ENCODE results near the gene AK3. TPM values are rescaled to one million over a fixed set of nuclear protein-coding genes. Genes with fewer than 3 reads are reported as not detected.

Gene AK3
- polyA plus RNA-seq, 1 donor: 42.1 TPM

GRCh38 chr9:4706021-4706420, 35.0 kb downstream of the AK3 start:
- DNase-seq (ENCODE audit: low read depth): no peak

DNA sequence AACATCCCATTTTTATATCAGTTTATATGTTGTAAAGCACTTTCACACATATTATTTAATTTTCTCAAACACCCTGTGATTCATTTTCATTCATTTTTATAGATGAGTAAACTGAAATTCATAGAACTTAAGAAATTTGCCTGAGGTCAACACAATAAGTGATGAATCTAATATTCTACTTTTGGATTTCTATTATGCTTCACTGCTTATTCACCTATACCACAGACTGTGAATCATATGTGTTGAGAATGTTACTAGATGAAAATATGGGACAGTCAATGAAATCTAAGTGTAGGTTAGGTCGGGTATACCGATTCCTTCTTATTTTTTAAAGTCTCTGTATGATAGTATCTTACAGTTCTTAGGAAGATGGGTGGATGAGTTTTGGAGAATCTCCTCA, 36.9 kb downstream of the AK3 start:
- DNase-seq (ENCODE audit: low read depth): no peak

DNA sequence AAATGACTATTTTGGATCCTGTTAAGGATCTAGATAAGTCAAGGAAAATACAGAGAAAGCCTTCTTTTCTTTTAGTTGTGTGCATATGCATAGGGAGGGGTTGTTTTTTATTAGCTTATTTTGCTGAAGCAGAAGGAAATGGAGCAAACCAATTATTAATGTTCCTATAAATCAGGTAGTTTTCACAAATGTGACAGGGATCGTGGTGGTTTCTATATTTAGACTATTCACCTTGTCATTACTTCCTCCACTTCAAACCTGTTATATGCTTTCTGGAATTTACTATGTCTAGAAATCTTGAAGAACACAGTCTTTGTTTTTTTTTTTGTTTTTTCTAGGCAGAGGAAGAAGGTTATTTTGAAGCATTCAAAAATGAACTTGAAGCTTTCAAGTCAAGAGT, 39.5 kb downstream of the AK3 start:
- no peak for DNase-seq (ENCODE audit: low read depth)

DNA sequence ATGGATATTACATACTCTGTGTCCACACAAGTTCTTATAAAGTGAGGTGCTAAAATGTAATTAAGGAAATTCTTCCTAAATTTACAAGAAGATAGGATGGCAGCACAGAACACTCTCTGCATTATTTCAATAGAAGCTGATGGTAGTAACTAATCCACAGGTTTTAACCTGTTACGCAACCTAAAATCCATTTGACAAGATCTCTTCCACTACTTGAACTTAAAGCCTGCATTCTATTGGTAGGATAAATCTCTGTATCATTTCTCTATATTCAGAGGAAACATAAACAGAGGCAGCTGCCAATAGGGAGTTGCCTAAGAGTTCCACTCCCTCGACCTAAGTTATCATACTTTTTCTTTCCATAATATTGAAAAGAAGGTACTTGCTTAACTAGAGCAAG, 40.1 kb downstream of the AK3 start:
- DNase-seq (ENCODE audit: low read depth): no peak

GRCh38 chr9:4700091-4700490, 40.9 kb downstream of the AK3 start:
- no peak for DNase-seq (ENCODE audit: low read depth)

DNA sequence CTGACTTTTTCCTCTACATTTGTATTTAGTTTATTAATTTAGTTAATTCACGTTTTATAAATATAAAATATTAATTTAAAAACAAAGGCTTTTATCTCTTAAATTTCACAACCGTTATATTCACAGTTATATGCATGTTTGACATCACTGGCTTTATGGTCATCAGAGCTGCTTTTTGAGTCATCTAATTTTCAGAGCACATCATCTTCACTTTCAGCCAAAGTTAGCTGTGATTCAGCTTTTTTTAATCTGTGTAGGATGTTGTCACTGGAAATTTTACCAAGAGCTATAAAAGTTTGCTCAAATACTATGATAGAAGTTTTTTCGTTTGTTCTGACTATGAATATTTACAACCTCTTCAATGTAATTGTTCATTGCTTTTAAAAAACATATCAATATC, 49.2 kb downstream of the AK3 start:
- DNase-seq (ENCODE audit: low read depth): no peak

DNA sequence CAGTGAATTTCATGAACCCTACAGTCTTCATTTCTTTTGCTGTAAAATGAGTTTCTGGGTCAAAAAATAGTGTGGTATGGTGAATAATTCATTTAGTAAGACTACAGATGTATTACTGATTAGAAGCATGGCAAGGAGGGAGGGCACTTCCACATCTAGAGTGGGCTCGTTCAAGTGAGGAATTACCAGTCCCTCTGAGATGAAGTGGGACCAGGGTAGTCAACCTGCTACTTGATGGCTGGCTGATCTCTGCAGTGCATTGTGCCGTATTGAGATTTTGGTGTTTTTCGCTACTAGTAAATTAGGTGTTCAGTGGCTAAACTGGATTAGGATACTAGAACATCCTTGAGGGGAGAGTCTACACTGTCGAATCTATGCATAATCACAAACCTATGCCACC, 50.9 kb downstream of the AK3 start:
- DNase-seq (ENCODE audit: low read depth): no peak

DNA sequence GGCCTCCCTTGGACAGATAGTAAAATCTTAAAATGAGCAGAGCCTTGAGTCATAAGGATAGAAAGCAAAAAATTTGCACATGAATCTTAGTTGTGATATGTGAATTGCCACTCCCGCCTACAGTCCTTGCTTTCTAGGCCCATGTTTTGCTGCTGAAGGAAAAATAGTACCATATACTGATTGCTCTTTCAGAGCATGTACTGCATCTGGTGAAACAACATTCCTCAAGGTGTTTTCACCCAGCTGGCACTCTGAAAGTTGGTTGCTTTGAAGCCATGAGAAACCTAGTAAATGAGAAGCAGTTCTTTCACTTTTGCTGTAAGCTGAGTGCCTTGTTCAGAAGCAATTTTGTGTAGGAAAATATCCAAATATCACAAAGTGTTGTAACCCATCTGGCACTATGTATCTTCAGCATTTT, 51.3 kb downstream of the AK3 start:
- DNase-seq (ENCODE audit: low read depth): no peak

- DNase-seq (ENCODE audit: low read depth): no peak
Observed at GRCh38 chr9:4689021-4689420, 52.0 kb downstream of the AK3 start.

DNA sequence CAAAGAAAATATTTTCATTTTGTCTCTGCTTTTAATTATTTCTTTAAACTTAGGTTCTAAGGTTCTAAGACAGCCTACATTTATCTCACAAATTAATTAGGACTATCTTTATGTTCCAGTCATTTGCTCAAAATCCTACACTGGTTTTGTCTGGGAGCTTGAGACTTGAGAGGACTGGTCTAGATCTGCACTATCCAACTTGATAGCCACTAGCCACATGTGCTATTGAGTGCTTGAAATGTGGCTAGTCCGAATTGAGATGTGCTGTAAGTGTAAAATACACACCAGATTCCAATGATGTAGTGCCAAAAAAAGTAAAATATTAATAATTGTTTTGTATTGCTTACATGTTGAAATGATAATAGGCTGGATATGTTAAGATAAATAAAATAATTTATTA, 54.4 kb downstream of the AK3 start:
- DNase-seq (ENCODE audit: low read depth): no peak

DNA sequence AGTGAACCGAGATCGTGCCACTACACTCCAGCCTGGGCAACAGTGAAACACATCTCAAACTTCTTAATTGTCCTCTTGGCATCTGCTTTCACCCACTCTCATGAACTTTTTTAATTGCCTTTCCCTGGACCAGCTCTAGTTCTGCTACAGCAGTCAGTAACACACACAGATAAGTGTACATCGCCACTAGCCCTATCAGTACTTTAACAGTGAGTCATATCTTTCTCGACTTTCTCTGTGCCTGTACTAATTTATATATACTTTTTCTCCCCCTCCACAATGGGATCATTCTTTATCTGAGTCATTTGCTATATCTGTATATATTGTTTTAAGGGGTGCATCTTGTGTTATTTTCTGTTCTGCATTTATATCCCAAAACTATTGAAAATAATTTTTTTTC, 54.9 kb downstream of the AK3 start:
- DNase-seq (ENCODE audit: low read depth): no peak

- no peak for DNase-seq (ENCODE audit: low read depth)
Observed at GRCh38 chr9:4684820-4685219, 56.2 kb downstream of the AK3 start.

GRCh38 chr9:4680750-4681149, 60.3 kb downstream of the AK3 start:
- DNase-seq (ENCODE audit: low read depth): no peak

GRCh38 chr9:4680173-4680525, 60.9 kb downstream of the AK3 start:
- no peak for DNase-seq (ENCODE audit: low read depth)

DNA sequence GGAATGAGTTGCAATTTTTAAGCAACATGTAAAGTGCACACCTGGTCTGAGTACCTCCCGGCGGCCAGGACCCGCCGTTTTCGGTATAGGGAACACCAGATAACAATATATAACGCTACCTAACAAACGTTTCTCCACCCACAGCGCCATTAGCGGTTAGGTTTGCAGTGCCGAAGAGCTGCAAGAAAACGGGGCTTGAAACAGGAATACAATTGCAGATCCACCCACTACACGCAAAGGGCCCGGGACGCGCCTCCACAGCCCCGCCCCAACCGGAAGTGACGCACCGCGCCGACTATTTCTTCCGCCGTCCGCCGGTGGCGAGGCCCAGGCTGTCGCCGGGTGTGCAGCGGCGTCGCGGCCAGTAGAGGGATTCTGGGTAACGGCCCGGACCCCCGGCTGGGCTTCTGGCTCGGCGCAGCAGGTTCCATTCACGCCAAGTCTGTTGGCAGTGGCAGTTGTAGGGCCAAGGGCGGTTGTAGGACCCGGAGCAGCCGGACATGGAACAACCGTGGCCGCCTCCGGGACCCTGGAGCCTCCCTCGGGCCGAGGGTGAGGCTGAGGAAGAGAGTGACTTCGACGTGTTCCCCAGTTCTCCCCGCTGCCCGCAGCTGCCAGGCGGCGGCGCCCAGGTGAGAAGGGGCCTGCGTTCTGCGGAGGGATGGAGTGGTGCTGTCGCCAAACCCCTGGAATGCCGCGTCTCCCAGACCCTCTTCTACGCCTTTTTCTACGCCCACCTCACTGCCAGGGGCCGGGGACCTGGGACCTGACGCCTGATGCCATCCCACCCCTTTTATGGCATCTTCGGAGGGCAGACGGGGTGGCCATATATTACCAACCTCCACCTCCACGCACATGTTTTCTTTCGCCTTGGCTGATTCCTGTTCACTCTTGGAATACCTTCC, 61.5 kb downstream of the AK3 start, which contains the start of gene CDC37L1:
Gene CDC37L1, plus strand, starts transcription at position 302 of the 905 bp plus-strand sequence. Its CDS starts 199 bp downstream, at position 501.
- peak; percentile 85 for DNase-seq (ENCODE audit: low read depth)

DNA sequence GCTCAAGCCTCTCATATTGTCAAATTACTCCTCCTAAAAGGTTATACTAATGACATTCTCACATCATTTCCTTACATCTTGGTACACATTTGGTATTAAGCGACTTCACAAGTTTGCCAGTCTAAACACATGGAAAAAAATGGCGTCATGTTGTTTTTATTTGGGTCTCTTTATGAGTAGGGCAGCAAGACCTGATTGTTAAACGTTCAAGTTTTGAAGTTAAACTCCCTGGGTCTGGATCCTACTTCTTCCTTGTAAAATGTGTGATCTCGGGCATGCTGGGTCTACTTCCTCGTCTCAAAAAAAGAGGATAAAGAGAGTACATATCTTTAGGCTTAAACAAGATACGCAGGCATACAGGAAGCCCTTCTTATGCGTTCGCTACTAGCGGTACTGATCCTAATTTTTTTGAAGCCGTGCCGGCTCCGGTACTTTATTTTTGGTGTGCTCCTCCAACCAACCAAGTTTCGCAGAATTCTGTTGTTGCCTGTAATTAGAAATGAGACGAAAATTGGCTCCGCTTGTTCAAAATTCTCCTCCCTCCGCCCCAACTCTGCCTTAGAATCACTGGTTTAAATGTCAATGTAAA, 62.2 kb downstream of the AK3 start:
- no peak for DNase-seq (ENCODE audit: low read depth)

DNA sequence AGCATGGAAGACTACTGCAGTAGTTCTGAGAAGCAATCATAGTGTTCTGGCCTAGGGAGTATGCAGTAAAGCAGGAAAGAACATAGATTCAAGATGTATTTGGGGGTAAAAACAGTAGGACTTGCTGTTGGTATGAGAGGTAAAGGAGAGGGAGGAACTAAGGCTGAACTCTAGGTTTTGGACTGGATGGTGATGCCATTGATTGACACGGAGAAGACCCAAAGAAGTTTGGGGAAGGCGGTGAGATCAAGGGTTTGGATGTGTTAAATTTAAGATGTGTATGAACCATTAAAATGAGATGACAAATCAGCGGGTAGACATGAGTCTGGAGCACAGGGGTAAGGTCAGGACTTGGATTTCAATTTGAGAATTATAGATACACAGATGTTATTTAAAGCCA, 63.6 kb downstream of the AK3 start:
- no peak for DNase-seq (ENCODE audit: low read depth)

DNA sequence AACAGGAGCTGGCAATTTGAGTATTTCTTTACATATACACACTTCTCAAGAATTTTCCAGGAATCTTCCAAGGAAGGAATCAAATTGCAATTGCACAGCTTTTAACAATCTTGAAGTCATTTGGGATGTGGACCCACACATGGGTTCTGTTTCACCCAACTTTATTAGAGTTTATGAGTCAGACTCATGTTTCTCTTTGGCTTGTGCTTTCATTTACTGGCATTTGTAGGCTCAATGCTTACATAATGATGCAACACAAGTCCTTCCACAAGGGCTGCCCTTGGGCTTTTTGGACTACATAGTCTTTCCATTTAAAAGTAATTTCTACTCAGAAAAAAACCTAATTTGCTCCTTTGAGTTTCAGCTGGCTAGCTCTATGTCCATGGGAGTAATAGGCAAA, 66.2 kb downstream of the AK3 start:
- DNase-seq (ENCODE audit: low read depth): no peak

DNA sequence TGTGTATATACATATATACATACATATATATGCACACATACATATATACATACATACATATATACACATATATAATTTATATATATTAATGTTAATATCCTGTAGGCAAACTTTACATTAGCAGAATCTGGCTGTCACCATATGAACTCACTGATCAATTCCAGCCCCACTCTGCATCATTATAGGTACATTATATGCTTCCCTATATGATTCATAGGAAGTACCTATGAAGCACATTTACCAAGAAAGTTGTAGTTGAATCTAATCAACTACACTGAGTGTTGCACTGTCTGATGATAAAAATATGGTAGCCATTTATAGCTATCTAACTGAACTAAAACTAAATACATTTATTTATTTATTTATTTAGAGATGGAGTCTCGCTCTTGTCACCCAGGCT, 69.3 kb downstream of the AK3 start:
- no peak for DNase-seq (ENCODE audit: low read depth)

- no peak for DNase-seq (ENCODE audit: low read depth)
Observed at GRCh38 chr9:4670591-4670990, 70.4 kb downstream of the AK3 start.

GRCh38 chr9:4669890-4670289, 71.1 kb downstream of the AK3 start:
- DNase-seq (ENCODE audit: low read depth): no peak

DNA sequence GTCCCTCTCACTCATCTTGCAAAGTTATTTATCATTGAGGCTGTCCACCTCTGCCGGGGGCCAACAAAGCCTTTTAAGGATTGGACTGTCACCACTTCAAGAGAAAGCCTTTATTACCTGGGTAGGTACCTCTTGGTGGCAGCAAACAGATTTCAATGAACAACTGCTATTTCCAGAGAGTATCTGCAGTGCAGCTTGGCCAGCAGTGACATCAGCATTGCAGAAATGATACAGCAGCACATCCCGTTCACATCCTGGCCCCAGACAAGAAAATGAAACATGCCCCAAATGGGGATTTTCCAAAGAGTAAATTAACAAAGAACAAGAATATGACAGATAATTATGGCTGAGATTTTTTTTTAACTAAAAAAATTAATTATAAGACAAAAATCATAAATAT, 72.4 kb downstream of the AK3 start:
- no peak for DNase-seq (ENCODE audit: low read depth)

DNA sequence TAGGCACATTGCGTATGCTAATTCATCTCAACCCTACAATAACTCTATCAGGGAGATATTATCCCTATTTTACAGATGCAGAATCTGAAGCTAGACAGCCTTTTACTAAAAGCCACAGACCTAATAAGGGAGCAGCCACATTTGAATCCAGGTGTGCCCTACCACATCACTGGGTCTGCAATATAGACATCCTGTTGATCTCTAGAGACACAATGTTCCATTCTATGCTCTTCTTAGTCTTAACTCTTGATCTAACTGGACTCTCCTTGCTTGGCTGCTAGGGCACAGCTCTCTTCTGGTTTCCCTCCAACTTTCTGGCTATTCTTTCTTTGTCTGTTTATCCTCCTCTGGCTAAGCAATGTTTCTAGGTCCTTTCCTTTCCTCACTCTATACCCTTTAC, 73.3 kb downstream of the AK3 start:
- DNase-seq (ENCODE audit: low read depth): no peak

Data from forelimb muscle (tissue), 1 donor.